HG02571 (cell line): ENCODE data around the gene CIZ1.

Experiments used
- ATAC-seq: cut with Tn5 transposase; IDR thresholded peaks from one replicate; pipeline ENCODE4 v1.9.1; 2021; ENCODE audit warnings: mild to moderate bottlenecking, moderate library complexity; ENCODE audit not compliant: unreplicated experiment

CIZ1 gene

DNA sequence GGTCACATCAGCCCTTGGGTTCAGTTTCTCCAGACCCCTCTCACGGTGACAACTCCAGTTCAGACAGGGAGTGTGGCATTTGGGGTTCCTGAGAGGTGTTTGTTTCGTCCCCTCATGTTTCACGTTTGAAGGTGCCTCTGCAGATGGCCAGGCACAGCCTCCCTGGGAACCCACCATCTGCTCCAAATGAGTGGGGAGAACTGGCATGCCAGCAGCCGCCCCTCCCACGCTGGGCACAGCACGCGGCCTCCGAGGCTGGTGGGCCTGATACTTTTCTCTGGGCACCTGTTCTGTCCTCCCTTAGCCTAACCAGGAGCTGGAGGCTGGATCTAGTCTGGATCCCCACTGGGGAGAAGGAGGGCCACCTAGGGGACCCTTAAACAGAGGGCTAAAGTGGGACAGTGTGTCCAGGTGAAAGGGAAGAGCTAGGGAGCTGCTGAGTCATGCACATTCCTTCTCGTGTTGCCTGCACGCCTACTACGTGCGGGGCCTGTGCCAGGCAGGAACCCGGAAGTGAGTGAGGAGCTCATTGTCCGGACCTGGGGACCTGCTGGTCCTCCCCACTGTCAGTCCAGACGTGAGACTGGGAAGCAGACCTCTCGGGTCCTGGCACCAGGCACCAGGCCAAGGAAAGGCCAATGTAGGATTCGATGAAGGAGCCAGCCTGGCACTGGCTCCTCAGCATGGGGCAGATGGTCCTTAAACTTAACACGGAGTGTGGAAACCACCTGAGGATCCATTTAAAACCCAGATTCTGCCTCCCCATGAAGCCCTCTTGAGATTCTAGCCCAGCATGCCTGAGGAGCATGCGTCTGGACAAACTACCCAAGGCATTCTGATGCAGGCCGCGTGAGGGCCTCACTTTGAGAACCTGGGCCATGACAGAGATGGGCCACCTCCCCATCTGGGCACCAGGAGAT is 23.5 kb upstream of the CIZ1 start:
- no peak for ATAC-seq

DNA sequence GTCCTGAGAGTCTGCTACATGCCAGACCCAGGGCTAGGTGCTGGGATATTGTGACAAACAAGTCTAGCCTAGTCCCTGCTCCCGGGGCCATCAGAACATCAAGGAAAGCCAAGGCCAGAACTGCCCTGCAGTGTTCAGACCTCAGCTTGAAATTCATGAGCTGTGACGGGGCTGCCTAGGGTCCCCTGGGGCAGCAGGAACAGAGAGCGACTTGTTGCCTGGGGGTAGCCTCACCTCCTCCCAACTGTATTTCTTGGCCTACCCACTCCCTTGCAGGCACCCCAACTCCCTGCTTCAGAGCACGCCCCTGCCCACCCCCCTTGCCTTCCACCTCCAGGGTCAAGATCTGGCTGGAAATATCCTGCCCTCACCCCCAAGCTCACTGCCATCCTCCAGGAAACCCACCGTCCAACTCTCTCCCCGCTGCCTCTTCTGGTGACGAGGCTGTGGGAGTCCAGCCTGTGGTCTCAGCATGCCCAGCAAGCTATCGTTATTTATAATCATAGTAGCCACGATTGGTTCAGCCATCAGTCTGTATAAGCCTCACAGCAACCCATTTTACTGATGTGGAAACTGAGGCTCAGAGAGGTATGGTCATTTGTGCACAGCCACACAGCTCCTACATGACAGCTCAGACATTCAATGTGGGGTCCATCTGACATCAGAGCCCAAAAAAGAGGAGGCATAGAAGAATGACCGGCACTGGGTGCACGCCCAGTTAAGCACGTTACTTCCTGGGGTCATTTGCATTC is 22.6 kb upstream of the CIZ1 start:
- no peak for ATAC-seq

DNA sequence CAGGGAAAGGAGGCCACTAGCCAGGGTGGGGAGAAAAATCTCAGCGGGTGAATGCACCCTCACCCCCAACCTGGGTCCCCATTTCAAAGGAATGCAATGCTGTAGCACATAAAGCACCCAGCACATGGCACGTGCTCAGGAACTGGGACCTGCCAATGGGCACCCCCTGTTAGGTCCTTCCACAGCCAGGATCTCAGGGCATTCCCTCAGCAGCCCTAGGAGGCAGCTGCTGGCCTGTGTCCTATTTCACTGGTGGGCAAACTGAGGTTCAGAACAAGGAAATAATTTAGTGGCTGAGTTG is 20.6 kb upstream of the CIZ1 start:
- no peak for ATAC-seq

DNA sequence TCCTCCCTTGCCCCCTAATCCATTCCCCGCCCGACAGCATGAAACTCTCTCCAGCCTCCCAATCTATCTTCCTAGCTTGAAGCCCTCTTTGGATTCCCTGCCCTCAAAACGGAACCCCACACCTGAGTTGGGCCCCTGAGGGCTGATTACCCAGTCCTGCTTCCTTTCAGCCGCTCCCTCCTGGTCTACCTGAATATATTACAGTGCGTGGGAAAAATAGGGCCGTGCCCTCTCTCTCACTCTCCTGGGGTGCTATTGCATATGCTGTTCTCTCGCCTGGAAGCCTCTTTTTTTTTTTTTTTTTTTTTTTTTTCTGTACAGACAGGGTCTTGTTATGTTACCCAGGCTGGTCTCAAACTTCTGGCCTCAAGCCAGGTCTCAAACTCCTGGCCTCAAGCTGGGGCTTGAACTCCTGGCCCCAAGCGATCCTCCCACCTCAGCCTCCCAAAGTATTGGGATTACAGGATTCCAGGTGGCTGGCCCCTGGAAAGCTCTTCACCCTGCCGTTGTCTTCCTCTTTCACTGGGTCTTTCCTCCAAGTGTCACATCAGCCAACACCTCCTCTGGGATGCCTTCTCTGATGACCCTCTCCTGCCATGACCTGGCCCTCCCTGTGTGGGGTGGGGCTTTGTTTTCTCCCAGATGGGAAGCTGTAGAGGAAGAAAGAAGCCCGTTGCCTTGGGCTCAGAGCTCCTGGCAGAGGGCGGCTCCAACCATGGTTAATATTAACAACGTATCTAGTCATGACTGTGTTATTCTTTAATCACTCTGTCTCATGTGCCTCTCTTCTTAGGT is 20.0 kb upstream of the CIZ1 start:
- no peak for ATAC-seq

DNA sequence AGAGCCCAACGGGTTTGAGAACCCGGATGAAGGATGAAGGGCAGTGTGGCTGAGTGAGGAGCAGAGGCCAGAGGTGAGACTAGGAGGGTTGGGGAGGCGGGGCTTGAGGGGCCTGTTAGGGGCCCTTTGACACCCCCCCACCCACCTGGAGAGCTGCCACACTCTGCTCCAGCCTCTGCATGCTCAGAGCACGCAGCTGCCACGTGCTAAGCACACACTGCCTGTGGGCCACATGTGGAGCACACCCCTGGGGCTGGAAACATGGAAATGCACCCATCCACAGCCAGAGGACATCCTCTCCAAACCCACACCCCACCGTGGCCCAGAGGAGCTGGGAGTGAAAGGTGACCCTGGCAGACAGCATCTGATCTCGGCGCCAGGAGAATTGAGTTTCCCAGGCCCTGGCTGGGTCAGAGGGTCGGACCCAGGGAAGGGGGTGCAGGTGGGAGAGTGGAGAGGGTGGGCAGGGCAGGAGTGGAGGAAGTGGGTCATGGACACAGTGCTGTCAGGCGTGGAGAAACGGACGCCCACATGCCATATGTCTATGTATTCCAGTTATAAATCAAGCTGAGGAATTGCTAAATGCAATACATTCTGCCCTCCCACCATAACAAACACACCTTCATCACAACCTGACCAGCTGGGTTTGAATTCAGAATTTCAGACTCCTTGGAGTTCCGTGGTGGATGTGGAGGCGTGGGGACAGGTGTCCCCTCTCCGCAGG is 17.7 kb upstream of the CIZ1 start:
- ATAC-seq, result no peak

DNA sequence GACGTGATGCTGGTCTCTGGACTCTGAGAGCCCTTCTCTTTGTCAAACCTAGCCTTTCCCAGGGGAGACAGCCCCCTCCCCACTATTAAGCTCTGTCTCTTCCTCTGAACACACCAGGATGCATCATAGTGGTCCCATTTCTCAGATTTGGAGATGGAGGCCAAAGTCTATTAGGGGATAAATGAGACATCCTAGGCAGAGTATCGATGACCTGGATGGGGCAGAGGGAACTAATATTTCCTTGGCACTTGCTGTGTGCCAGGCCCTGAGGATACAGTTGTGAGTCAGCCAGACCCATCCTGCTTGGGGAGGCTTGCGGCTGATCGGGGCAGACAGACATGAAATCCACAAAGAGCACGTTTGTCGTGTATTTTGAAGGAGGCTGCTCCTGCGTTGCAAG is 17.0 kb upstream of the CIZ1 start:
- no peak for ATAC-seq

DNA sequence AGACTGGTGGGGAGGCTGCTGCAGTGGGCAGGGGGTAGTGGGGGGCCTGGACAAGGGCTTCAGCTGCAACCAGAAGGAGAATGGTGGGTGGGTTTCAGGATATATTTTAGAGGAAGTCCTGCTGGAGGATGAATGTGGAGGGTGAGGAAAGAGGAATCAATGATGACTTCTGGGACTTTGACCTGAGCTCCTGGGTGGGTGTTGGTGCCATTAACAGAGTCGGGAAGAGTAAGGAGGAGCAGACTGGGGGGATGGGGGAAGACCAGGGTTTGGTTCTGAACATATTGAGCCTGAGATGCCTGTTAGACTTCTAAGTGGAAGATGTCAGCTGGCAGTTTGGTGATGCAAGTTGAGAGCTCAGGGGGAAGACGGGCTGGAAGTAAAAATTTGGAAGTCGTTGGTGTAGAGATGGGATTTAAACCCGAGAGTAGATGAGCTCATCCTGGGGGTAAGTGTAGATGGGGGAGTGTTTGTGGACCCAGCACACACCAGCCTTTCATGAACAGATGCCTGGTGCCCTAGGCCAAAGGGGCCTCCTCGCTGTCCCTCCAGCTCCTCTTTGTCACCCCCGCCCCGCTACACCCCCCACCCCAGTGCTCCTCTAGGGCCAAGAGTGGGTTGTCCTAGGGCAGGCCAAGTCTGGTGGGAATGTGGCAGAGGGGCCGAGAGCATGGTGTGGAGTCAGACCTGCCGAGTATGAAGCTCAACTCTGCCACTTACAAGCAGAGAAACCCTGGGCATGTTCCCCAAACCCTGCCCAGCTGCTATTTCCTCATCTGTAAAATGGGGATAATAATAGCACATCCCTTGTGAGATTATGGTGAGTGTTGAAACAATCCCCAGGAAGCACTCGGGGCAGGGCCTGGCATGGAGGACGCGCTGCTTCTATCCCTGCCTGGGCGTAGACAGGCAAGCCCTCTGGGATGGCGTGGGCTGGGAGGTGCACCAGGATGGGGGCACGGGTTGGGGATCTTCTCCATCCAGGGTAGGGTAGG is 15.8 kb upstream of the CIZ1 start:
- ATAC-seq, result no peak

DNA sequence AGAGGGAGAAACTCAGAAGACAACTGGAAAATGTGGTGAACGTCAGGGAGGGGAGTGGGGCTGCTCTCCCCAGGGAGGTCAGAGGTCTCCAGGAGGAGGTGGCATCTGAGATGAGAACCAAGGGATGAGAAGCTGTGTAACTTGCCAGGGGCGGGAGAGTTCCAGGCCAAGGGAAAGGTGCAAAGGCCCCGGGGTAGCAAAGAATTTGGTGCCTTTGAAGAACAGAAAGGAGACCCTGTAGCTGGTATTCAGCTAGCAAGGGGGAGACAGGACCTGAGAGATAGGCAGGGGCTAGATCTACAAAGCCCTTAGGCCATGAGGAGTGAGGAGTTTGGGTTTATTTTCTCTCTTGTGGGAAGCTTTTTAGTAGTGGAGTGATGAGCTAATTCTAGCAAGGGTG is 15.1 kb upstream of the CIZ1 start:
- ATAC-seq, result no peak

DNA sequence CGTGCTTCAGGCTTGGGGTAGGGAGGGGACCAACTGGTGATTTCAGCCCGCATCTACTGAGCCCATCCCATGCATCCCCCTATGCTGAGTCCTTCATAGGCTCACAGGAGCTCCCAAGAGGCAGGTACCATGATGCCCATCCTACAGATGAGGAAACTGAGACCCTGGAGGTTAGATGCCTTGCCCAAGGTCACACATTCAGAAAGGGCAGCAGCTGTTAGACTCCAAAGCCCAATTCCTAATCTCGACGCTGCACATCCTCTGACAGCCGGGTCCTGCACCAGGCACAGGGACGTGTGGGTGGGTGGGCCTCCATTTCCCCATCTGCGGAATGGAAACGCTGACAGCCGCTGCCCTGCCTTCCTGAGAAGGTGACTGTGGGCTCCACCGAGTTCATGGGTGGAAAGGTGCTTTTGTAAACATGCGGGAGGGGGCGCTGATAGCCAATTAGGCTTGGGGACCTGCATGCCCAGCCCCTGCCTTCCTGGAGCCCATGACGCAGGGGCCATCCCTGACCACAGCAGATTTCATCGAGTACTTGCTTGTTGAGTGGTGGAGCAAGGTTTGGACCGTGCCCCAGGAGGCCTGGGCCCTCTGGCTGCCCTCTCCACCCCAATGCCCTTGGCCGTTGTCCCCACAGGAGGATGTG is 14.0 kb upstream of the CIZ1 start:
- no peak for ATAC-seq

DNA sequence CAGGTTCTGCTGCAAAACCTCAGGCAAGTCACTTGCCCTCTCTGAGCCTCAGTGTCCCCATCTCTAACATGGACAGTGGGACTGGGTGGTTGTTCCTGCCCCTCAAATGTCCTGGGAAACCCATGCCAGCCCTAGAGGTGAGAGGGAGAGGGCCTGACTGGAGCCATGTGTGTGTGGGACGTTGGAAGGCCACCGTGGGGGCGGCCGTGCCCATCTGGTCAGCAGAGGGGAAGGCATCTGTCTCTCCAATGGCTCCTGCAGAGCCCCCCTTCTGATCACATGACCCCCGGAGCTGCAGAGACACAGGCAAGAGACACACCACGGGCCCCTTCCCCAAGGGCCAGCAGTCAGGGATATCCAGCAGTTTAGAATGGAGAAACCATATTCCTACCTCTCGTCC is 13.5 kb upstream of the CIZ1 start:
- no peak for ATAC-seq

DNA sequence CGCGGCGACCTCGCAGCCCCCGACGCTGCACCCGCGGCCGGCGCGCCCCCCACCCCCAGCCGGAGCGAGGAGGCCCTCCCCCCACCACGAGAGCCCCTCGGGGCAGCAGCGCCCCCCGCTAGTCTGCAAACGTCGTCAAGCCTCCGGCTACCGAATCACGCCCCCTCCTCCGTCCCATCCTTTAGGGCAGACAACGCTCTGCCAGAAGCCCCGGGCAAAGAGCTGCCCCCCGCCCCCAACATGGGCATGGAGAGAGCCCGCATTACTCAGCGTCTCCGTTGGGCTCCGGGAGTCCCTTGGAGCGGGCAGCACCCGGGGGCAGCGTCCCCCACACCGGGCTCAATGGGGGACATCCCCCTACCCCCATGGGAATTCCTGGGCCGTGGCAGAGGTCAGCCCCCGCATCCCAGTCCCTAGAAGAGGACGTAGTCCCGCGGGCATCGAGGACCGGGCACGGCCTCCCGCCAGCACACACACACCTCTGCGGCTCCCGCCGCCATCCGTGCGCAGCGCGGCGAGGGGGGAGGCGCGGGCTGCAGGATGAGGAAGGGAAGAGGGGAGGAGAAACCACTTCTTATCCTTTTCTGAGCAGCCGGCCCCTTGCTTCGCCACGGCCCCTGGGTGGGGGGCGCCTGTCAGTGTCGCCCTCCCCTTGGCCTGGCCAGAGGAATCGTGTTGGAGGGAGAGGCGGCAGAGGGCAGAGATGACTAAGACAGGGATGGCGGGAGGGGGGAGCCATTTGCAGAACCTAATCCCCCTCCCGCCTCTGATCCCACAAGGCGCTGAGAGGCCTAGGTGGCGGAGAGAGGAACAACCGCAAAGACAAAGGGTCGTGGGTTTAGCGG is 12.6 kb upstream of the CIZ1 start:
- no peak for ATAC-seq

DNA sequence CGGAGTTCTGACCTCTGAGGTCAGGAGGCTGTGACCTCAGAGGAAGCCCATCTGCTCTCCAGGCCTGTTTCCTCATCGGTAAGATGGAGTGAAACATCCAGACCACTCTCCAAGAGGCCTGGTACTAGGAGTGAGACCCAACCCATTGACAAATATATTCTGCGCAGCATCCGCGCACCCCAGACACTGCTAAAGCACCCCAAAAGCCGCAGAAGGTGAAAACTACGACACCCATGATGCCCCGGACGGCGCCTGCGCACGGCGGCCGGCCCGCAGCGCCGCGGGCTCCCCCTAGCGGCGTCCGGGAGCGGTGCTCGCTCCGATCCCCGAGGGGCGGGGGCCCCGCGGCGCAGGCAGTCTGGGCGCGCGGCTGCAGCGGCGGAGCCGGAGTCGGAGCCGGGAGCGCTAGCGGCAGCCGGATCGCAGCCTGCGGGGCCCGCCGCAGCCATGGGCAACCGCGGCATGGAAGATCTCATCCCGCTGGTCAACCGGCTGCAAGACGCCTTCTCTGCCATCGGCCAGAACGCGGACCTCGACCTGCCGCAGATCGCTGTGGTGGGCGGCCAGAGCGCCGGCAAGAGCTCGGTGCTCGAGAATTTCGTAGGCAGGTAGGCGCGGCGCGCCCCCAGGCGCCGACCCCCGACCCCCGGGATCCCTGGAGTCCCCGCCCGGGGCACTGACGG is 11.8 kb upstream of the CIZ1 start, which contains the start of gene DNM1:
DNM1 (plus strand) TSS at position 356 of the 683 bp plus-strand sequence; CDS start at position 448, 92 bp downstream.
- peak; percentile 68 for ATAC-seq

DNA sequence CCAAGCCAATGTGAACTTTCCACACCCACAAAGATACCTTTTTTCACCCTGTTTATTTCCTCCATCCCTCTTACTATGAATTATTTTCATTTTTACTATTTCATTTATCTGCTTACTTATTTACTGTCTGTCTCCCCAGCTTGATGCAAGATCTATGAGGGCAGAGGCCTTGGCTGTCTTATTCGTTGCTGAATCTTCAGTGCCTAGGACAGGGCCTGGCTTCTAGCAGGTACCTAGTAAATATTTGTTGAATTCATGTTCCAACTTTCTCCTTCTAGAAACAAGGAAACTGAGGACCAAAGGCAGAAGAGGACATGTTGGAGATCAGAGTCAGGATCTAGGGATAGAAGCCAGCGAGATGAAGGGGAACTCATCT is 11.3 kb upstream of the CIZ1 start:
- ATAC-seq, result no peak

DNA sequence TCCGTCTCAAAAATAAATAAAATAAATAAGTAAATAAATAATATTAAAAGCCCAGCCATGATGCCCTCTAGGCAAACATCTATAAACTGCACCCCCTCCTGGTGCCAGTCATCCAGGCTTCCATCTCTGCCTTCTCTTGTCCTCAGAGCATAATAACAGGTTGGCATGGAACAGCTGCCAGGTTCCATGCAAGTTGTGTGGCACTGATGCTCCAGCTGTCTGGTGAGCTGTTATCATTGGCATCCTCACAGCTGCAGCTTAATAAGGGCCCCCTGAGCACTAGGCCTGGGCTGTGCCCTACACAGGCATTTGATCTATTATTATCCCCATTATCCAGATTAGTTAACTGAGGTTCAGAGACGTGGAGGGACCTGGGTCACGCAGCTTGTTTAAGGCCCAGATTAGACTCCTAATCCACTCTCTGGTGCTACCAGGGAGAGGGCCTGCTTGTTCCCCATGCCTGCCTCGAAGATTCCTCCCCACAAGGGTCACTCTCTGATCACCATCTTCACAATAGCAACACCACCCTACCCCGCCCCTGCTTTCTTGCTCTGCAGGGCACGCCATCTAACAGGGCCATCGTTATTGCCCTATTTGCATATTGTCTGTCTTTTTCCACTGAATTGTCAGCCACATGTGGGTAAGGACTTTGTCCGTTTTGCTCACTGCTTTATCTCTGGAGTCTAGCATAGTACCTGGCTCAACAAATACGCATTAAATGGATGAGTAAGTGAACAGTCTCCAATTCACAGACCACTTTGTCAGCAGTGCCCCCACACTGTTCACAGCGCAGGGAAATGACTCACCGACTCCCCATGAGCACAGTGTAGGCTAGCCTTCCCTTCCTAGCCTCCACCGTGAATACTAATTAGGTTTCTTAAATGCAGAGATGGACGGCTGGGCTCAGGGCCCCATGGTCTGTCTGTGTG is 10.3 kb upstream of the CIZ1 start:
- ATAC-seq, result no peak

DNA sequence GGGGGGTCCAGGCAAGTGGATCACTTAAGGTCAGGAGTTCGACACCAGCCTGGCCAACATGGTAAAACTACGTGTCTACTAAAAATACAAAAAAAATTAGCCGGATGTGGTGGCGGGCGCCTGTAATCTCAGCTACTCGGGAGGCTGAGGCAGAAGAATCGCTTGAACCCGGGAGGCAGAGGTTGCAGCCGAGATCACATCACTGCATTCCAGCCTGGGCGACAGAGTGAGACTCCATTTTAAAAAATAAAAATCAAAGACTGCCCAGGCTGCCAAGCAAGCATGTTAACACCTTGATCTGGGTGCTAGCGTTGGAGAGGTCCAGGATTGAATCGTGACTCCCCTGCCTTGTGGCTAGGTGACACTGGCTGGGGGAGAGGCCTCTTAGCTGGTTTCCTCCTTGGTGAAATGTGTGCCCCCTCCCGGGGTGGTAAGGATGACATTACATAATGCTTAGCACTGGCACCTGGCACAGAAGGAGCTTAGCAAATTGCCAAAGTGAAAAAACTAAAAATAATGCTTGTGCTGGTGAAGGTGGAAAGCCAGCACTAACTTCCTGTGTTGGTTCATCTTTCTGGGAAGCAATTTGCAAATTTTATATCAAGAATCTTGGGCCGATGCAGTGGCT is 2.2 kb upstream of the CIZ1 start:
- ATAC-seq, result no peak
